Heart left ventricle (tissue), 16 donors: Measurements from ENCODE around the gene COMMD3. TPM values are rescaled to one million over a fixed set of nuclear protein-coding genes. Genes with fewer than 3 reads are reported as not detected.

Experiments used
- ATAC-seq, 4 donors: fragments of 200-7000 bp; cut with Tn5 transposase; one replicate each; pipeline ENCODE4 v1.9.1; 2020 to 2022; ENCODE audit warnings: moderate library complexity in 4 of 4, mild to moderate bottlenecking in 3 of 4, moderate number of reproducible peaks in 1 of 4
- DNase-seq, 5 donors: peaks; one replicate each; pipeline ENCODE4 v3.0.0-alpha.2; 2020
- H3K27ac ChIP-seq, 12 donors: fragments of 200-600 bp; sonication (generic) in 4 of 12; one replicate each; pipeline versions ENCODE4 v1.5.0 to v1.8.0; 2016 to 2022; ENCODE audit warnings: mild to moderate bottlenecking in 2 of 12
- H3K27me3 ChIP-seq, 9 donors: fragments of 200-600 bp; sonication (generic) in 2 of 9; one replicate each; pipeline versions ENCODE4 v1.5.1 to v1.8.0; 2016 to 2022; ENCODE audit warnings: mild to moderate bottlenecking in 3 of 9
- H3K36me3 ChIP-seq, 9 donors: fragments of 200-600 bp; sonication (generic) in 2 of 9; one replicate each; pipeline versions ENCODE4 v1.5.0 to v1.8.0; 2018 to 2022; ENCODE audit warnings: mild to moderate bottlenecking in 2 of 9
- H3K4me1 ChIP-seq, 12 donors: fragments of 200-600 bp; sonication (generic) in 4 of 12; one replicate each; pipeline versions ENCODE4 v1.5.0 to v1.8.0; 2016 to 2022; ENCODE audit warnings: mild to moderate bottlenecking in 3 of 12
- H3K4me3 ChIP-seq, 12 donors: fragments of 200-600 bp; sonication (generic) in 4 of 12; one replicate each; pipeline versions ENCODE4 v1.5.0 to v1.8.0; 2017 to 2022; ENCODE audit warnings: mild to moderate bottlenecking in 9 of 12, moderate library complexity in 4 of 12
- H3K9me3 ChIP-seq, 12 donors: fragments of 200-600 bp; sonication (generic) in 4 of 12; one replicate each; pipeline versions ENCODE4 v1.5.0 to v1.8.0; 2016 to 2022; ENCODE audit warnings: mild to moderate bottlenecking in 1 of 12
- POLR2A ChIP-seq, 2 donors: fragments of 450-650 bp; IDR thresholded peaks; one replicate each; pipeline ENCODE4 v1.6.1; 2017; ENCODE audit warnings: antibody characterized with exemption in 2 of 2, mild to moderate bottlenecking in 2 of 2, moderate library complexity in 2 of 2
- WGBS, 4 donors: extraction: QIAGEN DNeasy Blood & Tissue Kit in 2 of 4; methylation state at CpG; one replicate each; pipeline versions ENCODE4 v1.1.5 to v1.1.7; 2013 to 2018; 5-methylcytosine and 5-hydroxymethylcytosine counted together
- intact Hi-C, 10 donors: fragments of 100-400 bp; cut with DNase I; formaldehyde crosslinking; loops; one replicate each; pipeline versions ENCODE4 v1.11.1 to v1.14.2; 2022
- polyA plus RNA-seq, 2 donors: library from polyadenylated mRNA; stranded (reverse); fragments of 200-250 nt; gene quantifications; one replicate each; pipeline ENCODE4 v1.2.3, GENCODE V29; 2013
- total RNA-seq, 9 donors: library from RNA; depleted of rRNA in 2 of 9; stranded (reverse); fragments of >200 nt in 2 of 9; fragmentation: NEBNext Ultra II Directional in 3 of 9; extraction: Animal tissue kit (Norgen Biotek cat#: 25700) in 3 of 9; gene quantifications; one replicate each; pipeline versions ENCODE4 v1.1.0 to v1.2.4, GENCODE V29; 2016 to 2023
- TF ChIP-seq, protein P1 (sequence below), 12 donors: fragments of 200-600 bp; sonication (generic) in 4 of 12; IDR thresholded peaks; one replicate each; pipeline versions ENCODE4 v1.5.0 to v1.8.0; 2018 to 2022; ENCODE audit warnings: antibody characterized with exemption in 12 of 12, mild to moderate bottlenecking in 5 of 12
- donor health status: ischemic (EF 13 %, LVEDD 7.1; RV severe dilation, severe dysfunction).
- donor health status: healthy with polysubstance abuse.
- donor health status: DM: no; HTN: yes; CAD: no.
- donor health status: DM: no; HTN: no; CAD: no.
- donor health status: ischemic (EF 25% LVEDD 6.9; RV normal size, moderate dysfunction).
- donor health status: ischemic (EF 25% LVEDD 5.7; RV mildly dilated, moderate dysfunction).
- donor health status: healthy.
- donor health status: DM: yes; HTN: yes; CAD: no.
- donor health status: ischemic (EF 35%, LVEDD 5.7; RV mildly dilated, moderate dysfunction).
- donor health status: nonischemic (EF 11% LVEDD 7.7; RV severe dilation, severe dysfunction).
- donor health status: DM: yes; HTN: yes; CAD: no.
- donor health status: PGD.
- donor health status: ischemic (EF 29% LVEDD 5.4; RV normal size, mild dysfunction).
- donor health status: nonischemic (EF 23%, LVEDD 6.1; RV moderate dilation, normal function).

Gene COMMD3
- total and polyA plus RNA-seq, 11 donors, result 44.4 to 88.5 (median 74.1) TPM

- Histone ChIP-seq H3K27me3 (peaks cover 0 to 22% (median 0%) of the 10 kb centered on the region in 9 donors), H3K27ac (no peak overlapping the region), H3K36me3 (no peaks in the 10 kb centered on the region), H3K4me3 (no peak overlapping the region), H3K4me1 (peaks cover 0 to 9% (median 0%) of the 10 kb centered on the region in 12 donors), H3K9me3 (no peaks in the 10 kb centered on the region)
- DNase-seq (no peak), ATAC-seq (no peak)
- TF ChIP-seq POLR2A (IDR thresholded peaks at IDR 0.05), result no peak
- TF ChIP-seq, protein P1, sequence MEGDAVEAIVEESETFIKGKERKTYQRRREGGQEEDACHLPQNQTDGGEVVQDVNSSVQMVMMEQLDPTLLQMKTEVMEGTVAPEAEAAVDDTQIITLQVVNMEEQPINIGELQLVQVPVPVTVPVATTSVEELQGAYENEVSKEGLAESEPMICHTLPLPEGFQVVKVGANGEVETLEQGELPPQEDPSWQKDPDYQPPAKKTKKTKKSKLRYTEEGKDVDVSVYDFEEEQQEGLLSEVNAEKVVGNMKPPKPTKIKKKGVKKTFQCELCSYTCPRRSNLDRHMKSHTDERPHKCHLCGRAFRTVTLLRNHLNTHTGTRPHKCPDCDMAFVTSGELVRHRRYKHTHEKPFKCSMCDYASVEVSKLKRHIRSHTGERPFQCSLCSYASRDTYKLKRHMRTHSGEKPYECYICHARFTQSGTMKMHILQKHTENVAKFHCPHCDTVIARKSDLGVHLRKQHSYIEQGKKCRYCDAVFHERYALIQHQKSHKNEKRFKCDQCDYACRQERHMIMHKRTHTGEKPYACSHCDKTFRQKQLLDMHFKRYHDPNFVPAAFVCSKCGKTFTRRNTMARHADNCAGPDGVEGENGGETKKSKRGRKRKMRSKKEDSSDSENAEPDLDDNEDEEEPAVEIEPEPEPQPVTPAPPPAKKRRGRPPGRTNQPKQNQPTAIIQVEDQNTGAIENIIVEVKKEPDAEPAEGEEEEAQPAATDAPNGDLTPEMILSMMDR (IDR thresholded peaks at IDR 0.05), result no peak
- intact Hi-C loops, result no loop called here
These were observed 50.2 kb downstream of the COMMD3 start for GRCh38 chr10:22366435-22366703.

DNA sequence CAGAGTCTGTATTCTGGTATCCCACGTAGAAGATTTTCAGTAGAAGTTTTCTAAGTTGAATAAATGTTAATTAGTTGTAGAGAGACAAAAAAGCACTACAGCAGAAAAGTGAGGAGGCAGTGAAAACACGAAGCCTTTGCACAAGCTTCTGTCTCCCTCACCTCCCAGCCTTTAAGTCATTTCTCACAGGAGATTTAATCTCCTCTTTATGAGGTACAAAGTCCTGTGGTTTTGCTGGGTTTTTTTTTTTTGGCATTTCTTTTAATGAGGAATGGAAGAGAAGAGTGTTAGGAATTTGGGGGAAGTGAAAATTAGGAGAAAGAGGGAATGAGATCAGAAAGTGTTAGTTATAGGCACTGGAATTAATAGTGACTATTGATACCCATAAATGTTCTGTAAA, 50.6 kb downstream of the COMMD3 start:
- H3K27ac ChIP-seq, result no peak overlapping the region
- intact Hi-C loops, result no loop called here
- TF ChIP-seq, protein P1 (IDR thresholded peaks at IDR 0.05), result no peak
- TF ChIP-seq POLR2A (IDR thresholded peaks at IDR 0.05), result no peak
- no peaks in the 10 kb centered on the region for H3K36me3 ChIP-seq
- DNase-seq, result no peak
- no peak overlapping the region for H3K4me3 ChIP-seq
- peaks cover 0 to 20% (median 0%) of the 10 kb centered on the region in 9 donors for H3K27me3 ChIP-seq
- peaks cover 0 to 9% (median 0%) of the 10 kb centered on the region in 12 donors for H3K4me1 ChIP-seq
- H3K9me3 ChIP-seq, result no peaks in the 10 kb centered on the region
- no peak for ATAC-seq
- 56 to 72% (median 62%) methylated on average over 2 of the region's 2 CpGs for WGBS, 4 donors

GRCh38 chr10:22367471-22367870, 51.3 kb downstream of the COMMD3 start:
- no peak overlapping the region for H3K27ac ChIP-seq
- DNase-seq, result no peak
- 90 to 93% (median 93%) methylated on average over 1 of the region's 1 CpG for whole genome bisulfite sequencing, 4 donors
- H3K9me3 ChIP-seq, result no peaks in the 10 kb centered on the region
- intact Hi-C loops, result no loop called here
- H3K36me3 ChIP-seq, result no peaks in the 10 kb centered on the region
- no peak overlapping the region for H3K4me3 ChIP-seq
- peaks cover 0 to 9% (median 0%) of the 10 kb centered on the region in 12 donors for H3K4me1 ChIP-seq
- TF ChIP-seq, protein P1 (IDR thresholded peaks at IDR 0.05), result no peak
- no peak for TF ChIP-seq POLR2A (IDR thresholded peaks at IDR 0.05)
- no peak for ATAC-seq
- H3K27me3 ChIP-seq, result peaks cover 0 to 19% (median 0%) of the 10 kb centered on the region in 9 donors

DNA sequence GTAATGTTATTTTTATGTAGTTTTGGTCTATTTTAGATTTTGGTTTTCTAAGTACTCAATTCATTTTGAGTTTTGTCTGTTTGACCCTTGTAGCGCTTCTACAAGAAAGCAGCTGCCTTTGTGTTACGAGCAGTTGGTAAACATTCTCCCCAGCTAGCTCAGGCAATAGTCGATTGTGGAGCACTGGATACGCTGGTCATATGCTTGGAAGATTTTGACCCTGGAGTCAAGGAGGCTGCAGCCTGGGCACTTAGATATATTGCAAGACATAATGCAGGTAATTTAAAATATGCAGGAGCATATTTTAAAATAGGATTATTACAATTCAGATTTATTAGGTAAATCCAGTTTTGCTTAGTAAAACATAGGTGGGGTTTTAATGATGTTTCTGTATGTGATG, 52.2 kb downstream of the COMMD3 start:
- intact Hi-C loops, result no loop called here
- TF ChIP-seq POLR2A (IDR thresholded peaks at IDR 0.05), result no peak
- TF ChIP-seq, protein P1 (IDR thresholded peaks at IDR 0.05), result no peak

More for the DNA sequence above, 52.2 kb downstream of the COMMD3 start:
- WGBS, 4 donors, result 91 to 98% (median 94%) methylated on average over 4 of the region's 4 CpGs
- DNase-seq (no peak), ATAC-seq (no peak)
- no peak overlapping the region for H3K27ac ChIP-seq
- no peaks in the 10 kb centered on the region for H3K9me3 ChIP-seq
- peaks cover 0 to 15% (median 0%) of the 10 kb centered on the region in 9 donors for H3K27me3 ChIP-seq
- H3K36me3 ChIP-seq, result no peaks in the 10 kb centered on the region
- no peak overlapping the region for H3K4me3 ChIP-seq
- H3K4me1 ChIP-seq, result peaks cover 0 to 9% (median 0%) of the 10 kb centered on the region in 12 donors
